Brain microvascular endothelial cell (primary cell): ENCODE results near the gene GAB1.
"Not testable (repeated sequence)": the region's sequence is repeated elsewhere in the genome, so short reads cannot be mapped to it uniquely, and the experiment has no call there.

Experiments
- DNase-seq: peaks from one replicate; pipeline ENCODE4 v3.0.0-alpha.2; 2020
- H3K27ac ChIP-seq: fragments of 250-450 bp; sonication (Bioruptor Pico); 2 replicates; pipeline ENCODE4 v1.5.1; 2020; ENCODE audit warnings: mild to moderate bottlenecking, moderate library complexity
- H3K27me3 ChIP-seq: fragments of 250-450 bp; sonication (Bioruptor Pico); replicated peaks from 2 replicates; pipeline ENCODE4 v1.5.1; 2020; ENCODE audit warnings: mild to moderate bottlenecking
- H3K36me3 ChIP-seq: fragments of 250-450 bp; sonication (Bioruptor Pico); replicated peaks from 2 replicates; pipeline ENCODE4 v1.5.1; 2020; ENCODE audit warnings: mild to moderate bottlenecking
- H3K4me3 ChIP-seq: 2 replicates; pipeline ENCODE4 v1.5.1; 2011; ENCODE audit warnings: low read depth, mild to moderate bottlenecking, control low read depth, low read length, moderate library complexity
- CTCF ChIP-seq: IDR thresholded peaks from 2 replicates; pipeline ENCODE4 v1.5.1; 2011; ENCODE audit warnings: low read depth, mild to moderate bottlenecking, moderate library complexity, low read length, control low read depth, inconsistent platforms; ENCODE audit errors: missing control alignments
- in situ Hi-C: cut with HindIII; loops from 2 replicates; pipeline ENCODE4 v1.10.0; 2017; ENCODE audit warnings: low sequenced_read_pairs, low pct_ligation_motif_present

The GAB1 gene

GRCh38 chr4:143346206-143346605 lies 9.5 kb downstream of the GAB1 start:
- Histone ChIP-seq H3K27me3 (no peaks in the 10 kb centered on the region), H3K36me3 (no peaks in the 10 kb centered on the region), H3K27ac (no peak overlapping the region), H3K4me3 (no peak overlapping the region)
- no peak for DNase-seq
- TF ChIP-seq CTCF = no peak
- in situ Hi-C loops = no loop called here

GRCh38 chr4:143347484-143348111 lies 10.9 kb downstream of the GAB1 start:
- in situ Hi-C loops = no loop called here
- Histone ChIP-seq H3K27me3 (no peaks in the 10 kb centered on the region), H3K36me3 (no peaks in the 10 kb centered on the region), H3K4me3 (no peak overlapping the region), H3K27ac (no peak overlapping the region)
- DNase-seq = no peak
- no peak for TF ChIP-seq CTCF

GRCh38 chr4:143348233-143349077 lies 11.8 kb downstream of the GAB1 start:
- in situ Hi-C loops = no loop called here
- Histone ChIP-seq H3K27ac (no peak overlapping the region), H3K4me3 (no peak overlapping the region), H3K36me3 (no peaks in the 10 kb centered on the region), H3K27me3 (no peaks in the 10 kb centered on the region)
- TF ChIP-seq CTCF = no peak
- DNase-seq = no peak

- in situ Hi-C loops, H3K36me3 ChIP-seq, H3K4me3 ChIP-seq, H3K27me3 ChIP-seq, DNase-seq, H3K27ac ChIP-seq: not testable (repeated sequence)
These were observed 13.3 kb downstream of the GAB1 start for GRCh38 chr4:143349858-143350527.

GRCh38 chr4:143351149-143351691 lies 14.5 kb downstream of the GAB1 start:
- in situ Hi-C loops = no loop called here
- H3K27ac ChIP-seq = no peak overlapping the region
- H3K36me3 ChIP-seq = no peaks in the 10 kb centered on the region
- no peak for TF ChIP-seq CTCF
- H3K4me3 ChIP-seq = no peak overlapping the region
- no peak for DNase-seq
- no peaks in the 10 kb centered on the region for H3K27me3 ChIP-seq

GRCh38 chr4:143351774-143352451 lies 15.2 kb downstream of the GAB1 start:
- Histone ChIP-seq H3K27ac (peak overlapping the region; percentile 26), H3K4me3 (no peak overlapping the region), H3K27me3 (no peaks in the 10 kb centered on the region), H3K36me3 (no peaks in the 10 kb centered on the region)
- in situ Hi-C loops = no loop called here
- TF ChIP-seq CTCF = no peak
- DNase-seq = no peak
